GM21367 (cell line): ENCODE measurements around the gene TOR4A.

Source experiments
- ATAC-seq: cut with Tn5 transposase; IDR thresholded peaks from one replicate; pipeline ENCODE4 v1.9.1; 2021; ENCODE audit not compliant: unreplicated experiment

Gene TOR4A

DNA sequence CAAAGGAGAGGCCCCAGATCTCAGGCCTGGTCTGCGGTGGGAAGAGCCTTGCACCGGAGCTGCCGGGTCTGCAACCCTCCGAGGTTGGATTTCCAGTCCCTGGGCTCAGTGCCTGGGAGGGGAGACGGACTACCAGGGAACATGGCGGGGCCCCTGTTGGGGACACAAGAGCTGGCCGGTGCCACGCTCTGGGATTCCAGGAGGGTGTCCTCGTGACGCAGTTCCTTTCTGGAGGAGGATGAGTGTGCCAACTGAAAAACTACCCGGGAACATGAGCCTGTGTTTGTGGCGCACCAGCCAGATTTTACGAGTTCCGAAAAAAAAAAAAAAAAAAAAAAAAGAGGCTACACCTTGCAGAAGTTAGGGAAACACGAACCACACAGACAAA is 15.6 kb downstream of the TOR4A start:
- ATAC-seq: no peak

DNA sequence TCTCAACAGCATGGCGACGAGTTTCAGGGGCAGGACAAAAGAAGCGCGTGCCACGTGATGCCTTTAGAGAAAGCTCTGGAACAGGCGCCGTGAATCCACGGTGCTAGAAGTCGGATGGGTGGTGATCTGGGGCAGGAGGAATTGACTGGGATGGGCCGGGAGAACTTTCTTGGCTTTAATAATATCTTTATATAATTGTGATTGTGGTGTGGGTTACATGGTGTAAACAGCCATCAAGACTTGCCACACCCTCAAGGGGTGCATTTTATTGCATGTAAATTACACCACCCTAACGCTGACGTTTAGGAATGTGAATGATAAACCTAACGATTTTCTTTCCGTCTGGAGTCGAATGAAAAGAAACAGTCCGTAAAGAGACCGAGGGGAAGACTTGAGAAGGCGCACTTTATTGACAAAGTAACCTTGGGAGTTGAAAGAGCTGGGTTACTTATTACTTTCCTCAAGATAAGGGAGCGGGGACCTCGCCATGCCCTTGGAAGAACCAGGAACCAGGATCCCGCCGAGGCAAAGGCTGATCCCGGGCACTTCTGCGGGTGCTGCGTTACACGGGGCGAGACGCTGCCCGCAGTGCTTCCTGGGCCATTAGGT is 16.1 kb downstream of the TOR4A start:
- ATAC-seq: no peak

DNA sequence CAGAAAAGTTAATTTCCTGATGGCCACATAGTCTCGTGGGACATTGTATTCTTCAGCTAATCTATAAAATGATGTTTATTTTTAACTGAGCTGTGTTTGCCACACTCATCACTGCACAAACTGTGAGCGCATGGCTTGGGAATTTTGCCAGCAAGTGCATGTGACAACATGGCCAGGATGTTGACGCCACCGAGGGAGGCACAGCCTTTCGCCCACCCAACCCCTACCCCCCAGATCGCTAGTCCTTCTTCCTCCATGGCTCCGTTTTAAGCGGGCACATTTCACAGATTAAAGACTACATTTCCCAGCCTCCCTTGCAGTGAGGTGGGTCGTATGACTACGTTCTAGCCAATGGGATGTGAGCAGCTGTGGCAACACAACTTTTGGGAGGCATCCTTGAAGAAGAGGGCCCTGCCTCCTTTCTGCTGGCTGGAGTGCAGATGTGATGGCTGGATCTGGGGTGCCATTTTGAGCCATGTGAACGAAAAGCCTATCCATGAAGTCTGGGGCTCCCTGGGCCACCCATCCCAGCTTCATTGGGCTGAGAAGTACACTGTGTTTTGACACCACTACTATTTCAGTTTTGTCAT is 16.7 kb downstream of the TOR4A start:
- ATAC-seq: no peak

DNA sequence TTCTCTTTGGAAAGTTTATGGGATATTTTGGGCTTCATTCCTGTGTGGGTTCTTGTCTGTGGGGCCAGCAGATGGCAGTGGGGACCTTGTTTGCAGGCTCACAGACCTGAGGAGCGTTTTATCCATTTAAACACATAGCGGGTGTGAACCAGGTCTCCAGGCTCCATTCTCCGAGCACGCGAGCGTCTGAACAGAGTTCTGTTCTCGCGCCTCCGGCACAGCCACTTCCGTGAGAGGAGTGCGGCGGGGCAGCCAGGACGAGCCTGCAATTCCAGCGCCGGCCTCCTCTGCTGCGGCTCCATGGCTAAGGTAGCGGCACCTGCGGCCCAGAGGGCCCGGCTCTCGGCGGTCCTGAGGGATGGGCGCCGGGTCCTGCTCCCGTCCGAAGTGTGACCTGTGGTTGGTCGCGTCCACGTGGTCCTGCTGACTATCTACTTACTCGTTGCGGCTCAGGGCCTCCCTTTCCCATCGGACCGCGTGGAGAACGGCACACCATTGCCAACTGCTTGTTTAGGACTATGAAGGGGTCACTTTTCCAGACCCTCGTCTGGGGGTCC is 17.2 kb downstream of the TOR4A start:
- no peak for ATAC-seq

DNA sequence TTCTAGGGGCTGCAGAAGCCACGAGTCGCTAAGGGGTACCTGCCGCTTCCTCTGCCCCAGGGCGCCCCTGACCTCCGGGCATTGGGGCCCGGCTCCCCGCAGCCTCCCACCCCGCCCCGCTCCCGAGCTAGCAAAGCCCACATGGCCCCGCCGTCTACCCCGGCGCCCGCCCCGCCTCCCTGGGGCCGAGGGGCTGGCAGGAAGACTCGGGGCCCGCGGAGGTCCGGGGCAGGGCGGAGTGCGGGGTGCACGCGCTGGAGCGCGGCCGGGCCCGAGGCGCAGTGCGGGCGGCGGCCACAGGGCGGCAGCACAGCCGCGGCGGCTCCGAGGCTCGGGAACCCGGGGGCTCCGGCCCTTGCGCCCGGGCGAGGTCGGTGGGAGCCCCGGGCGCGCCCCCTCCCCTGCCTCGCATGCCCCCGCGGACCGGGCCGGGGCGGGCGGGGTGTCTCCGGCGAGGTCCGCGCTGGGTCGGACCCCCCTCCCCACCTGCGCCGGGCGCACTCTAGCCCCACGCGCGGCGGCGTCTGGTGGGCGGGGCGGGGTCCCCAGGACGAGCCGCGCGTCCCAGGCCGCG is 17.8 kb downstream of the TOR4A start:
- ATAC-seq: no peak

DNA sequence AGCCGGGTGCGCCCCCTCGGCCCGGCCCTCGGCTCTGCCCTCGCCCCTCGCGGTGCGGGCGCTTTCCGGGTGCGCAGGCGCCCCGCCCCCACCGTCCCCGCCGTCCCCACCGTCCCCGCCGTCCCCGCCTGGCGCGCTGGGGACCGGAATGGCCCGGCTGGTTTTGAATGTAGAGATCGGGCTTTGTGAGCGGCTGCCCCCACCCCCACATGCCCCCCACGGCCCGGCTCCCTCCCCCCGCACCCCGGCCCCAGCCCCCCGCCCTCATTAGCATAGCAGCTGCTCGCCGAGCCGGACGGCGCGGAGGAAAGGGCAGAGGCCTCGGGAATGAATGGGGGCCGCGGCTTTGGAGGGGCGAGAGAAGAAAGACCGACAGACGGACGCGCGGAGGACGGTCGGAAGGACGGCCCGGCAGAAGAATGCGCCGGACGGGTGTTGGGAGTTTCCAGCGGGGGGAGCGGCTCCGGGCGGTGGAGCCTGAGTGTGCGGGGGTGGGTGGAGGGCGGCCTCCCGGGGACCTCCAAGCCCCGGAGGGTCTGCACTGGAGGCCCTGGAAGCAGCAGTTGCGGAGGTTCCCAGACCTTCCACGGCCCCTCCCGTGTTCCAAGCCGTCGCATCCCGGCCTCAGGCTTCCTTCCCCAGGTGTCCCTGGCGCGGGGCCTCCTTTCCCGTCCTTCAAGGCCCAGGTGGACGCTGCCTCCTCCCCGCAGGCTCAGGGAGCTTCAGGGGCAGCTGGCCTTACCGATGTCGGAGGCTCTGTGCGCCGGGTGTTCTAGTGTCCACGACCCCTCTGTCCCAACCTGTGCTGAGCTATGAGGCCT is 18.5 kb downstream of the TOR4A start:
- ATAC-seq: no peak

DNA sequence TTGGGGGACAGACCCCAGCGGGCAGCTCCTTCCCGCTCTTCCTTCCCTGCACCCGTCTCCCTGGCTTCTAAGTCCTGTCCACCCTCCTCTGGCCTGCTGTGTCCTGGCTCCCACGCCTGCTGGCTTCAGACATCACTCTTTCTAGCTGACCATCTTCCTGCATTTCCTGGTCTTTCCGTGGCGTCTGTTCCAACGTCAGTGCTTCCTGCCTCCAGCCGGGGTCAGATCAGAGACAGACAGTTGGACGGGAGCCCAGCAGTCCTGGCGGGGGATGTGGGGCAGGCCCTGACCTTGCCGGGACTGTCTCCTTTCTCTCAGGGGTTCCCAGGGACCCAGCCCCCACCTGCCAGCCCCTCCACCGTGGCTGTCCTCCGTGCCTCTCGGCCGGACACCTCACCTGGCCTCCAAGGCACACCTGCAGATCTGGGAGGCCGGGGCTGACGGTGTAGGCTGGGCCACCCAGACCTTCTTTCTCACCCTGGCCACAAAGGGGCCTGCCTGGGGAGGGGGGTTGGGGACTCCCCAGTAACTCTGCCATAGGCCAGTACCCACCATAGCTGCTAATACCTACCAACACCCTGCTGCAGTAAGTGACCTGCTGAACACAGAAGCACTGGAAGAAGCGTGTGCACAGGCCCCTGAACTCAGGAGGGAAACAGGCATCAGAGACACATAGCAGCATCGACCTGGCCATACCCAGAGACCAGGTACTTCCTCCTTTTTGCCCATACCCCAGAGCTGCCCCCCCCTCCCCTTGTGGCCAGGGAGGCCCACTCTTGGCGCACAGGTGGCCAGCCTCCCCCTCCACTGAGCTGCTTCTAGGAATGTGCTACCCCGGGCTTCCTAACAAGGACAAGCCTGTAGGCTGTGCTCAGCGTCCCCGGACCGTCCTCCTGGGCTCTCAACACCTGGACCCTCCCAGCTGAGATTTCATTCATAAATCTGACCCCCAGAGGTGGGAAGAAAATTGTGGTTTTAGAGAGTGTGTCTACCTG is 19.4 kb downstream of the TOR4A start:
- ATAC-seq: no peak

DNA sequence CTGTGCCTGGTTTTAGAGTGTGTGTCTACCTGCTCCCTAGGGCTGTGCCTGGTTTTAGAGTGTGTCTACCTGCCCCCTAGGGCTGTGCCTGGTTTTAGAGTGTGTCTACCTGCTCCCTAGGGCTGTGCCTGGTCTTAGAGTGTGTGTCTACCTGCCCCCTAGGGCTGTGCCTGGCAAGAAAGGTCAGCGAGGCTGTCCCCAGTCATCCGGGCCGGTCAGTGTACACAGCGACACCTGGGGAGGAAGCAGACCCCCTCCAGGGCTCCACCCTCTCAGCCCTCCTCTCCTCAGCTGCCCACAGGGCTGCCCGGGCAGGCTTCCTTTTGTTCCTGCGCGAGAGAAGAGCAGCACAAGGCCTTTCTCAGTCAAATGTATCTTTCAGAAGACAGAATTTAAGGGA is 20.4 kb downstream of the TOR4A start:
- no peak for ATAC-seq

DNA sequence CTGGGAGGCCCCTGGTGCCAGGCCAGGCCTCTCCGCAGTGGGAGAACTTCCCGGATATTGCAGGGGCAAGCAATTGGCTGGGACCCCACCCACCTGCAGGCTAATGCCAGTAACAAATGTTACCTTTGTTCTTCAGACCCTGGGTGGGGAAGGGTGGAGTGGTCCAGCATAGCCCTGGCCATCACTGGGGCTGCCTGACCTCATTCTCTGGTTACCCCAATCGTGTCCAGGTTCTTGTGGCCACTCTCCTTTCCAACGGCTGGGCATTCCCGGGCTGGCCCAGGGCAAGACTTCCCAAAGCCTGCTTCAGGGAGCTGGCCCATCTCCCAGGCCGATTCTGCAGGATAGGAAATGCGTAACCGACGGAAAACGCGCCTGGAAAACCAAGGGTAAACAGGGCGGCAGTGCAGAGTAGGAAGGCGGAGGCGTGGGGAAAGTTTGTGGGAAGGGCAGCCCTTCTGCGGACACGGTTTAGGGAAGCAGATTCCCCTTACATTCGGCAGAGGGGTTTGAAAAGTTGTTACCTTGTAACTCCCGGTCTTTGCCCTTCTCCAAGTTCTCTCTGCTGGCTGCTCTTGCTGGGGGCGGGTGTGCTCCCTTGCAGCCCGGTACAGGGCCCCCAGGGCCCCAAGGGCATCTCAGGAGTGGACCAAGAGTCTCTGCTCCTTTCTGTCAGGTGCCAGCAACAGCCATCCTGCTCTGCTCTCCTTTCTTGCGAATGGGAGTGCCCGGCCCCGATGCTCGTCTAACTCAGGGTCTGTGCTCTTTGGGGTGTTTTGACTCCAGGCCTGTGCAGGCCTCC is 21.1 kb downstream of the TOR4A start:
- ATAC-seq: no peak

DNA sequence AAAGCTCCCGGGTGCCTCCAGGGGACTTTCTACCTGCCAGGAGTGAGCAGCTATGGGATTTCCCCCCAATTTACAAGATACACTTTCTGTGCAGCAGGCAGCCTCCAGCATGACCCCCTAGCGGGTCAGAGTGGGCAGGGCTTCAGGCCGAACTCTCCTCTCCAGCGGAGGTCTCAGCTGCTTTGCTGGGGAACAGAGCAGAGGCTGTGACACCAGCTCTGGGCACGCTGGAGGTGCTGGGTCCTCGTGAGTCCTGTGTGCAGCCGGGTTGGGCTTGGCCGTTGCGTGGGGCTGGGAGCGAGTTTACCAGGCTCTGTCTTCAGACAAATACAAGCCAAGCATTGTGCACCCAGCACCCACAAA is 21.7 kb downstream of the TOR4A start:
- ATAC-seq: no peak

DNA sequence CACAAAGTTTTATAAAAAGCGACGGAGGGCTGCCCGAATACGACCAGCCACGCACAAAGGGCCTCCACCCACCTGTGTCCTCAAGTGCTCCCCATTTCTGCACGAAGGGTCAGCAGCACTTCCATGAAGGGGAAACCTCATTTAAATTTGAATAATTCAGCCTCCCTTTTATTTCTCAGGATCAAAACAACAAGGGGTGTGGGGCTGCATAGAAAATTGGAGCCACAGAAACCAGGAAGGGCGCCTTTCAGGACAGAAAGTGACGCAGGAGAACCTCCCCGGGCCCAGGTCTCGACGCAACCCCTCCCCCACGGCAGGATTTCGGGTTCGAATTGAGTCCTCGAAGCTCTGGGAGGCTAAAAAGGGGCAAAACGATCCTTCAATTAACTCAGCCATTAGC is 22.4 kb downstream of the TOR4A start:
- no peak for ATAC-seq

DNA sequence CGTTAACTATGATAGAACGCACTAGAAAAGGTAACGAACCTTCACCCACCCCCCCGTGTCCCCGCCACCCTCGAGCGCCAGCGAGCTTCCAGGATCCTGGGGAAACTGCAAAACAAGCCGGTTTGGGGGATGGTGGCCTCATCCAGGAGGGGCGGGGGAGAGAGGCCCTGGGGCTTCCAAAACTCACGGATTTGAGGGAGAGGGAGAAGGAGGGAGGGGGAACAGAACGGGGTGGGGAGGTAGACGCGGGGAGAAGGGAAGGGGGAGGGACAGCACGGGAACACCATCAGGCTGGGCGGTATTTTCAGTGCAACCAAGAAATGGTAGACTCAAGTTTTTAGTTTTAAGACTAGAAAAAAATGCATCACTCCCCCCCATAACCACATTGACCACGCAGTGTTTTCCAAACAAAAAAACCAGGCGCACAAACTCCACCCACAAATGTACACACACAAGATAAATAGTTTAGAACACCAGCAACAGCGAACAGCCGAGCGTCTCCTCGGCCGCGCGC is 23.1 kb downstream of the TOR4A start:
- ATAC-seq: no peak

DNA sequence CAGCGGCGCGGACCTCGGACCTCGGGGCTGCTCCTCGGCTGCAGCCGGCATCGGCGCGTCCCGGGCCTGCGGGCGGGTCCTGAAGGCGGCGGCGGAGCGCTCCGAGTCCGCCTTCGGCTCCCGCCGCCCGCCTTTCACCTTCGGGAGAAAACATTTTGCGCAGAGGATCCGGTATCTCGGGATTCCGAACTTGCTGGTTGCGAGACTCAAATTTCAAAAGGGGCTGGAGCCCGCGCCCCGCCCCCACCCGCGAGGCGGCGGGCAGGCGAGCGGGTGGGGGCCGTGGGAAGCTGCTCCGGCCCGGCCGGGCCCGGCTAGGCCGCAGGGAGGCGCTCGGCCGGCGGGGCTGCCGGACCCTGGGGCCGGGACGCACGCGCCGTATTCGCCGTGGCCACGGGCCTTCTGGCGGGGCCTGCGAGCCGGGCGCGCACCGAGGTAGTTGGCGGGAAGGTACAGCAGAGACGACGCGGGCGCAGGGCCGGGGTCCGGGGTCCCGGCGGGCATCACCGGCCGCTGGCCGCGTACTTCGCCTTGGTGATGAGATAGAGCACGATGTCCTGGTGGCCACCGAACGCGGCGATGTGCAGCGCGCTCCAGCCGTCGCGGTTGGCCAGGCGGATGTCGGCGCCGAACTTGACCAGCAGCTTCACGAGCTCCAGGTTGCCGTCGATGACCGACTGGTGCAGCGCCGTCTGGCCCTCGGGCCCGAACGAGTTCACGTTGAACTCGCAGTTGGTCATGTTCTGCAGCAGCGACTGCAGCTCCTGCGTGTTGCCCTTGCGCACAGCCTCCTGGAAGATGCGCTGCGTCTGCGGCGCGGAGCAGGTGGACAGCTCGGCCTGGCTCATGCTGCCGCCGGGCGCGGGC is 23.8 kb downstream of the TOR4A start:
- no peak for ATAC-seq

DNA sequence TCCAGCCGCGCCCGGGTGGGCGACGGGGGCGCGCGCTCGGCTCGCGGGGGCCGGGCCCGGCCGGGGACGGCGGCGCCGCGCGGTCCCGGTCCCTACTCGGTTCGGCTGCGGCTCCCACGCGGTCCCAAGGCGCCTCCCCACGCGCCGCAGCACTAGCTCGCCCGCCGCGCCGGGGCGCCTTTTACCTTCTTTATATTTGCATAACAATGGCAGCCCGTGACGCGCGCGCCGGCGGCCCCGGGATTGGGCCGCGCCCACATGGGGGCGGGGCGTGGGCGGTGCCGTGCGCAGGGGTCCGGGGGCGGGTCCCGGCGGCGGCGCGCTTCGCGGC is 24.6 kb downstream of the TOR4A start, which contains the start of gene NRARP:
Gene NRARP, minus strand, starts transcription at position 154 of the 331 bp plus-strand sequence. CDS start 343 bp downstream, outside the sequence.
- peak; percentile 49 for ATAC-seq

DNA sequence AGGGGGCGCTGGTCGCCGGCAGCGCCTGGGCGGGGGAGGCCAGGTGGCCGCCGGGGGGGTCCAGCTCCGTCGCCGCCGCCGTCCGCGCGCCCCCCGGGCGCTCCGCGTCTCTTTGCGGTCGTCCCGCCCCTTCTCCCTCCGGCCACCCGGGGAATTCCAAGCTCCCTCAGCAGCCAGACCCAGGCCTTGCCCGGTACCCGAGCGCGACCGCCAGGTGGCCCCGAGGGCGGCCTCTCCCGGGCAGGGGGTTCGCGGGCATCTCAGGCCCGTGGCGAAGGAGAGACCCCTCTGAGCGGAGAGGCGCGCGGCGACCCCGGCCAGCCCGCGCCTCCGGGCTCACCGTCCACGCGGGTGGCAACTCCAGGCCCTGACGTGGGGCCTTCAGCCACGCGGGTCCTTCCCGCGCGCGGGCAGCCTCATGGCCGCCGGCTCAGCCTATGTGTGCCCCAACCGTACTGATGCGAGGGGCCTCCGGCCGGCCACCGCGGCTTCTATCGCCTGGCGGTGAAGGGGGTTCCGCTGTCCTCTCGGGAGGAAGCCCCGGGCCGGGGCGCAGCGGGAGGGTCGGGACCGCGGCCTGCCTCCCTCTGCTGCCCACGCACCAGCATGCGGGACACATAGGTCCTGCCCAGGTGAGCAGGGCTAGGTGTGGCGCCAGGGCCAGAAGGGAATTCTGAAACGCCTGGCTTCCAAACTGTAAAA is 25.1 kb downstream of the TOR4A start:
- peak; percentile 37 for ATAC-seq

DNA sequence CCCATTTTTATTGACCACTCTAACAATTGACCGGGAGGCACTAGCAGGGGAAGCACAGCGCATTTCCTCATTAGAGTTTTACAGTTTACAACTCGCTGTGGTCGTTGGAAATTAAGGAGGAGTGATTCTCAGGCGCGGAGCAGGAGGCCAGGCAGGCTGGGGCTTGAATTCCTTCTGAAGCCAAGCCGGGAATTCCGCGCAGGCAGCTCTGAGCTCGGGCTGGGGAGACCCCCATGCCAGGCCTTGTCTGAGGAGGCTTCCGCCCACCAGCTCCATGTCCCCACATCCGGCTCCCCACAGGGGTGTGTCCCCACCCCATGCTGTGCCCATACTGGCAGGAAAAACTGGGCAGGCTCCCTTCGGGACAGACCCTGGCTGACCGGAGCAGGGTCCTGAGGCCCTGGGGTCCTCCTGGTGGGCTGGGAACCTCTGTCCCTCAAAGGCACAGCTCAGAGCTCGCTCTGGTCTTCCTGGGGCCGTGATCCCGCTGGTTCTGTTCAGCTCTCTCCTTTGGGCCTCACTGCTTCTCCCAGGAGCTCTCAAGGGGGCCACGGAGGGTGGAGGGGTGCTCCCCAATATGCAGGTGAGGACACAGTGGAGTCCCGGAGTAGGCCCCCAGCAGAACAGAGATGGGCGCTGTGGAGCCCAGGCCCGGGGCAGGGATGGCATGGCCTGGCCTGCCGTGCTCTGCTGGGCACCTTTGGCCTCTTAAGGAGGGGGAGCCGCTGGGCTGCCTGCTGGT is 25.8 kb downstream of the TOR4A start:
- ATAC-seq: no peak

DNA sequence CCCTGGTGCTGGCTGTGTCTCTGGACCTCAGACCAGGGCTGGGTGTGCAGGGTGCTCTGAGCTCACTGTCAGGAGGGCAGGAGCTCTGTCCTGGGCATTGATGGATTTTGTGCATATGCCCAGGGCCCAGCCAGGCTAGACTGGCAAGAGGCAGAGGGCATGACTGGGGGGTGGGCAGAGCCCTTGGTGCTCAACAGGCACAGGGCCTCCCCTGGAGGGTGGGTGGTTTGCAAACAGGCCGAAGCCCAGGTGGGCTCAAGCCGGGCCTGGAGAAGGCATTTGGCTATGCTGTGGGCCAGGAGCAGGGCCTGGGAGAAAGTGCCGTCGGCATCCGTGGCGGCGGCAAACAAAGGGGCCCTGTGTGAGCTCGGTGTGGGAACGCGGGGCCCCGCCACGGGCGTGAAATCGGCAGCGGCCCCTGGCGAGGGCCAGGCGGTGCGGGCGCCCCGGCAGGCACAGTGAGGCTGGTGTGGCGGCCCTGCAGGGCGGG is 26.4 kb downstream of the TOR4A start:
- no peak for ATAC-seq
